HG02763 (cell line): ENCODE measurements around the gene NFASC.

ENCODE experiments used
- ATAC-seq: cut with Tn5 transposase; IDR thresholded peaks from one replicate; pipeline ENCODE4 v1.9.1; 2021; ENCODE audit warnings: mild to moderate bottlenecking, moderate library complexity; ENCODE audit not compliant: unreplicated experiment

The NFASC gene

DNA sequence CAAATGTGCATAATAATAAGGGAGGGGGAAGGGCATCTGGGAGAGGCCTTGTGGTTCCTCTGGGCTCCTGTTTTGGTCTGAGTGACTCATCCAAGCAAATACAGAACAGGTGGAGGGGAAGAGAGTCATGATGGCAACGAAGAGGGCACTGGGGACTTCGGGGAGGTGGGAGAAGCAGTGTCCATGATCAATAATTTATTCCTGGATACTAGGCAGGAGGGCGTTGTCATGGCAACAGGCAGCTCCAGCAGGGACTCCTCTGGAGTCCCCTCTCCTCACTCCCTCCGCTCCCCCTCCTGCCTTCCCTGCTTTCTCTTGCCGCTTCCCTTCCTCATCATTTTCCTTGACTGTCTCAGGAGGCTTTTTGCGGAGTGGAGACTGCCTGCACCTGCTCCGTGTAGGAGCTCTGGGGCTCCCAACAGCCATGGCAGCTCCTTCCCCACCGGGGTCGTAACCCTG is 12.3 kb upstream of the NFASC start:
- no peak for ATAC-seq

- no peak for ATAC-seq
Observed at GRCh38 chr1:204859861-204860267, 10.8 kb upstream of the NFASC start.

DNA sequence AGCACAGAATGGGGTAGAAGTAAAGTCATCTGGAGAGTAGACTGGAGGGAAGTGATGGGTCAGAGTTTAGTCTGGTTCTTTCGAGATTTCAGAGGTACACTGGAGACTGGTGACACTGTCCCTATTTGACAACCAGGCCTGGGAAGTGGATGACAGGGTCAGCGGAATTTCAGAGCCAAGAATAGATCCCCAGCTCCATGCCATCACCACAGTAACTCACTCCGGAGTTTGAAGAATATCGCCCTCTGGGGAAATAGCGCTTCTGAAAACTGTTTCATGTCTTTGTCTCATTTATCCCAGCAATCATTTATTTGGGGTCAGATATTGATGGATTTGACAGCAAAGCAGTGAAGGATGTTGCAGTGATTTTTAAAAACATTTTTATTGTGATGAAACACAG is 7.6 kb upstream of the NFASC start:
- no peak for ATAC-seq

DNA sequence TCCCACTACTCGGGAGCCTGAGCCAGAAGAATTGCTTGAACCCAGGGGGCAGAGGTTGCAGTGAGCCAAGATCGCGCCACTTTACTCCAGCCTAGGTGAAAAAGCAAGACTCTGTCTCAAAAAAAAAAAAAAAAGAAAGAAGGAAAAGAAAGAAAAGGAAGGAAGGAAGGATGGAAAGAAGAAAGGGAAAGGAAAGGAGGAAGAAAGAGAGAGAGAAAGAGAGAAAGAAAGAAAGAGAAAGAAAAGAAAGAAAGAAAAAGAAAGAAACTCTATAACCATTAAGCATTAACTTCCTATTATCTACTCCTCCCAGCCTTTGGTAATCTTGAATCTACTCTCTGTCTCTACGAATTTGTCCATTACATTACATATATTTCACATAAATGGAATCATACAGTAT is 6.9 kb upstream of the NFASC start:
- ATAC-seq: no peak

GRCh38 chr1:204866051-204866596 is 4.5 kb upstream of the NFASC start:
- no peak for ATAC-seq

- ATAC-seq: no peak
Observed at GRCh38 chr1:204867203-204867602, 3.5 kb upstream of the NFASC start.

DNA sequence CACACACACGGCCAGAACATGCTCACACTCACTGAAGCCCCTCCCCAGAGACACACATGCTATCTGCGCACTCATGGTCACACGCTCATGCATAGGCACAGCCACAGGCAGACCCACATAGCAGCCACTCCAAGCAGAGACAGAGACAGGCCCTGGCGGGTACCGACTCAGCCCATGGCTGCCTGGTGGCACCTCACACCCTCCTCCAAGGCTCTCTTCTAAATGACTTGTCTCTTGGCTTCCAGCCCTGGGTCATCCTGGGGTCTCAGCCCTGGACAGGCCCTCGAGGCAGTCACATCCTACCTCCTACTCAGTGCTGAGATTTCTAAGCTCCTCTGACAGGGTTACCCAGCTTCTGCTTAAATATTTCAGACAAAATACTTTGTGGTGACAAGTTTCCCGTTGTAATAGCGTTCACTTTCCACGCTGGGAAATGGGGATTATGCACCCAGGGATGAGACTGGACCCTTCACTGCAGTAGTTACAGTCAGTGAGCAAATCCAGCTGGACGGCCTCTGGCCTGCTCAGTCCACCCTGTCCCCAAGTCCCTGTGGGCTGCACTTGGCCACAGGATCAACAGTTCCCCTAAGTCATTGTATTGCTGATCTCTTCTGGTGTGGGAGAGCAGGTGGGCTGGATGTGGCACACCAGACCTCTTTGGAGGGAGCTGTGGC is 2.9 kb upstream of the NFASC start:
- no peak for ATAC-seq

DNA sequence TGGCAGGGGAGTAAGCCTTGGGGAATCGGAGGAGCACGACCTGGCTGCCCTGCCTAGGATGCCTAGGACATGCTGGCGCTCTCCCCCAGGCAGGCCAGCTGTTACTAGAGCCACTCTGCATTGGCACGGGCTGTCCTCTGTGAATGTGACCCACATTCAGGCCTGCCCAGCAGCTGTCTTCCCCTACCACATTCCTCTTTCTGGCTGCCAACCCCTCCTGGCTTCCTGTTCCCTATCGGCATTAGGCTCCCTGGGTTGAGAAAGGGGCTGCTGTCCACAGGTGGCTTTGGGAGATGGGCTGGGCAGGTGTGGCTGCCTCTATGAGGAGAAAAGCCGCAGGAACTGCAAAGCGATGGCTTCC is 2.3 kb upstream of the NFASC start:
- no peak for ATAC-seq

GRCh38 chr1:204869097-204869496 is 1.6 kb upstream of the NFASC start:
- ATAC-seq: no peak

DNA sequence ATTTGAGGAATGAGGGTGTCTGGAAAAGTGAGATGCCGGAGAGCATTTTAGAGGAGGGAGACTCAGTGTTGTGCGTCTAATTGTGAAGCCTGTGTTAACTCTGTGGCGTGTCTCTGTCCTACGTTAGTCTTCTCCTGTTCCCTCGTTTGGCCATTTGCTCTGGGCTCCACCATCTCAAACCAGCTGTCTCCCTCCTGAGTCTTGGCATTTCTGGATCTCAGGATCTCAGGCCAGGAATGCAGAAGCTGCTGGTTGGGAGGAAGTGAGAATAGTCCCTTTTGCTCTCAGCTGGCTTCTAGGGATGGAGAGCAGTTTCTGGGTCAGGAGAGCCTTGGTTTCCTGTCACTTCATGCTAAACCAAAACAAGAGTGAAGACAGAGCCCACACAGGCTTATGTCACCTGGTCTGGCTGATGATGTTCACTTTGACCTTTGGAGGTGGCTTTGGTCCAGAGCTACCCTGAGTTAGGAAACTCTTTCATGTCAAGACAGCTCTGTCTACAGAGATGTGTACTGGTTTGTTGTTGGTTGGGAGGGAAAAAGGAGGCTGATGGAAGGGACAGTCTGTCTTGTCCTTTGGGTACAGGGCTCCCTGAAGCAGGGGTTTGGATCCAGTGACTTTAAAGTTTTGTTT is 859 bp downstream of the NFASC start:
- ATAC-seq: no peak

DNA sequence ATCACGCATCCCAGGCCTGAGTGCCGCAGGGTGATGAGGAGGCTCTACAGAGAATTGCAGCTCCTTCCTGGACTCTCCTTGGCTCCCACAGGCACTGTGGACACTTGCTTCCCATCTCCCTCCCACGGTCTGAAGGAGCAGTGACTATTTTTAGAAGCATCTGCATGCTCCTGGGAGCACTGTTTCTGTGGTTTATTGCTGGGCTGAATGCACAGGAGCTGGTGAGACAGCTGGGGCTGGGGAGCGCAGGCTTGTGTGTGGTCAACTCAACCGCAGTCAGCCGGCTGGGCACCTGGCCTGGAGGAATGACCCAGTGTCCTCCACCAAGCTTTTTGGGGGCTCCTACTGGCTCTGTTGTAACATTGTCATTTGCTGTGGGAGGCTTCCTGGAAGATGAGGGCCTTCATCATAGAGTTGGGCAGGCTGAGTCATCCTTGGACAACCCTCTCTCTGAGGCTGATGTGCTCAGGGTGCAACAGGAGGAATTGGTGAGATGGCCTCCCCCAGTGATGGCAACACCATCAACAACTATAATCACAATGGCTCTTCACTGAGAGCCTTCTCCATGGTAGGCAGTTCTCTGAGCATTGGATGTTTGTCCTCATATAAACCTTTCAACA is 1.7 kb downstream of the NFASC start:
- no peak for ATAC-seq

- no peak for ATAC-seq
Observed at GRCh38 chr1:204873176-204873575, 2.5 kb downstream of the NFASC start.

DNA sequence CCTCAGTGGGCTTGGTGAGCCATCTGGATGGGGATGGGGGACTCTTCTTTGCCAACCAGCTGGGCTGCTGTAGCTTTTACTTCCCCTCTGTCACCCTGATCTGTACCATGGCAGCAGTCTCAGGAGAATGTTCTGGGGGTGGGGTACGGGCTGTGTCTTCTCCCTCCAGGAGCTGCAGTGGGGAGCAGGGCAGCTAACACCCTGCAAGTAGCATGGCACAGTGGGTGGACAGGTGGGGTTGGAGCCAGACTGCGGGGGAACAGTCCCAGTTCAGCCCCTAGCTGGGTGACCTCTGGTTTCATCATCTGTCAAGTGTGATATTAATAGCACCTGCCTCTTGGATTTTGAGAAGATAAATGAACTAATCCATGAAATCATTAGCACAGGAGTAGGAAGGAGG is 3.1 kb downstream of the NFASC start:
- no peak for ATAC-seq

DNA sequence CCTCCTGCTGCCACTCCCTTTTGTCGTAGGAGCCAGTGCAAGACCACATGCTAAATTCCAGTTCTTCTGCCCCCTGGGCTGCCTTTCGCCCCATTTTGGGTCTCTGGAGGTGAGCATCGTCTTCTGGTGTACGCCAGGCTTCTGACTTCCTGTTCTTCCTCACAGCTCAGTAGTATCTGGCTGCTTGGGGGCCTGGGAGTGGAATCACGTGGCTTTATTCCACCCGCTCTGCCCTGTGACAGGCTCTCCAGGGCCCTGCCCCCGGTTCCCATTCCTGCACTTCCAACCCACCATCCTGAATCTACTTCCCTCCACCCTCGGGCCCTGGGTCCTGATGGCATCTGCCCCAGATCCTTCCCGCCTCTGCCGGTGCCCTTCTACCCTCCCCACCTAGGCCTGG is 3.6 kb downstream of the NFASC start:
- ATAC-seq: no peak

GRCh38 chr1:204875255-204875654 is 4.6 kb downstream of the NFASC start:
- no peak for ATAC-seq

DNA sequence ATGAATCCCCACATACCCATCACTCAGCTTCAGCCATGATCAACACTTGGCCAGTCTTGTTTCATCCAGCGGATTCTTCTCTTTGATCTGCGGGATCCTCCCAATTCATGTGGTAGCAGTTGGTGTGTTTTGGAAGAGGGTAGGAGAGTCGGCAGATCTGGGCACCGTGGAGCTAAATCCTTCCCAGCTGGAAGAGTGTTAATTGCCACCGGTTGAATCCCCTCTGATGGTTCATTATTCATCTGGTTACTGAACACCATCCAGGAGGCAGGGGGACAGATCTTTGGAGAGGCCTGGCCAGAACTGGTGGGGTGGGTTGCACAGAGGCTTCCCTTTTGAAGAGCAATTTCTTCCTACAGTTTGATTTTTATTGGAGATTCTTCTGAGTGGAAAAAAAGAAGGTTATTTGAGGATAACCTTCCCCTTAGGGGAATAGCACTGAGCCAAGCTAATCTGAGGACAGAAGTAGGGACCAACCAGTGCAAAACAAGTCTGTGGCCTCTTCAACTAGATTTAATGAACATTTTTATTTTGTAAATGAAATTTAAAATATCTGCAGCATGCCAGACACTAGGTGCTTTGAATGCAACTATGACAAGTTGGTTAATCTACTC is 8.1 kb downstream of the NFASC start:
- ATAC-seq: no peak

DNA sequence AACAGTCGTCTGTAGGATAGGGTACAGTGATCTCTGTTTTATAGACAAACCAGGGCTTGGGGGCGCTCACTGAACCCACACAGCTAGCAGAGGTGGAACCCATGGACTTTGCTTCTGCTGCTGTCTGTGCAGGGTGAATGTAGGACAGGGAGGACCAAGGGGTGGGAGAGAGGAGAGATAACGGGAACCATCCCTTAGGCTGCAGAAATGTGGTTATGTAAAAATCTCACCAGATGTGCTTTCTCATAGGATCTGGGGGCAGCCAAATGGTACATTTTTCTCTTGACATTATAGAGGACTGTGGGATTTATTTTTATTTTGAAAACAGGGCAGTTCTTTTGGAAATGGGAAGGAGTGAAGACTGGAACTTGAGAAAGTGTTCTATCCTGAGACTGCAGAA is 8.7 kb downstream of the NFASC start:
- no peak for ATAC-seq

DNA sequence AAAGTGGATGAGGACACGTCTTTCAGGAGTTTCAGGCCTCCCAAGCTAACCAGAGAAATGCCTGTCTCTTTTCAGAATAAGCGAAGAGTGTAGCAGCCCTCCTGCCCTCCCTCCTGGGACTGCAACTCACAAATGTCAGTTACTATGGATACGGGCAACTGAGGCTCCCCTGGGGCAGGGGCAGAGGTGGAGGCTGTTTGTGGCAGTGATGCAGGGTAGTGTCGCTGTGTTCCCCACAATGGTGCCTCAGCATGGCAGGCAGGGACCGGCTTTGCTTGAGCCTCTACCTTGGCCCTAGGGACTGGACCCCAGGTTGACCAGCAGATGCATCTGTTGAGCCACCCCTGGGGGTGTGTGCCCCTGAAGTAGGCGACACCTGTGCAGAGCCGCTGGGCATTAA is 10.2 kb downstream of the NFASC start:
- no peak for ATAC-seq

GRCh38 chr1:204882479-204882878 is 11.8 kb downstream of the NFASC start:
- no peak for ATAC-seq

GRCh38 chr1:204883405-204883804 is 12.7 kb downstream of the NFASC start:
- ATAC-seq: no peak

- no peak for ATAC-seq
Observed at GRCh38 chr1:204885288-204885711, 14.6 kb downstream of the NFASC start.

GRCh38 chr1:204885790-204886189 is 15.1 kb downstream of the NFASC start:
- no peak for ATAC-seq
